GM23338 (cell line): ENCODE measurements around the gene CHRNA4. TPM values are rescaled to one million over a fixed set of nuclear protein-coding genes. Genes with fewer than 3 reads are reported as not detected.
A peak's percentile ranks its signal among the peaks of the same experiment; 100 is the strongest.

Experiments
- ATAC-seq: fragments of 200-7000 bp; cut with Tn5 transposase; 3 replicates; pipeline ENCODE4 v1.9.1; 2020
- DNase-seq: peaks from one replicate; pipeline ENCODE4 v3.0.0-alpha.2; 2015; ENCODE audit warnings: low spot score
- H2AFZ ChIP-seq: fragments of 200-600 bp; sonication (generic); 2 replicates; pipeline ENCODE4 v1.8.0; 2016; ENCODE audit warnings: antibody characterized with exemption, mild to moderate bottlenecking, moderate library complexity
- H3F3A ChIP-seq: fragments of 200-600 bp; sonication (generic); replicated peaks from 2 replicates; pipeline ENCODE4 v1.8.0; 2017; ENCODE audit warnings: antibody characterized with exemption, mixed run types, low read depth
- H3K27ac ChIP-seq: fragments of 200-600 bp; sonication (generic); 2 replicates; pipeline ENCODE4 v1.6.1; 2016; ENCODE audit warnings: low read depth
- H3K27me3 ChIP-seq: fragments of 200-600 bp; sonication (generic); 2 replicates; pipeline ENCODE4 v1.8.0; 2016; ENCODE audit warnings: mild to moderate bottlenecking, mixed run types, moderate library complexity; ENCODE audit not compliant: insufficient read depth
- H3K36me3 ChIP-seq: fragments of 200-600 bp; sonication (generic); 2 replicates; pipeline ENCODE4 v1.8.0; 2016; ENCODE audit warnings: mild to moderate bottlenecking; ENCODE audit not compliant: insufficient read depth
- H3K4me1 ChIP-seq: fragments of 200-600 bp; sonication (generic); 2 replicates; pipeline ENCODE4 v1.8.0; 2016; ENCODE audit warnings: mild to moderate bottlenecking, moderate library complexity; ENCODE audit not compliant: insufficient read depth
- H3K4me2 ChIP-seq: fragments of 200-600 bp; sonication (generic); 2 replicates; pipeline ENCODE4 v1.7.1; 2017; ENCODE audit warnings: mixed run types
- H3K4me3 ChIP-seq: fragments of 200-600 bp; sonication (generic); 2 replicates; pipeline ENCODE4 v1.6.1; 2016; ENCODE audit warnings: mixed run types
- H3K79me2 ChIP-seq: fragments of 200-600 bp; sonication (generic); replicated peaks from 2 replicates; pipeline ENCODE4 v1.8.0; 2017; ENCODE audit warnings: mild to moderate bottlenecking; ENCODE audit not compliant: insufficient read depth
- H3K9me2 ChIP-seq: fragments of 200-600 bp; sonication (generic); 2 replicates; pipeline ENCODE4 v1.8.0; 2017; ENCODE audit not compliant: insufficient read depth
- H4K20me1 ChIP-seq: fragments of 200-600 bp; sonication (generic); replicated peaks from 2 replicates; pipeline ENCODE4 v1.8.0; 2017; ENCODE audit warnings: mild to moderate bottlenecking; ENCODE audit not compliant: insufficient read depth
- H3K27ac Mint-ChIP-seq: 2 replicates; pipeline ENCODE4 v1.8.0; 2020; ENCODE audit warnings: inconsistent platforms, mild to moderate bottlenecking, moderate library complexity, mixed read lengths
- H3K27me3 Mint-ChIP-seq: 3 replicates; pipeline ENCODE4 v1.8.0; 2022; ENCODE audit warnings: low read depth, mild to moderate bottlenecking, moderate library complexity, mixed read lengths, inconsistent platforms; ENCODE audit not compliant: insufficient read depth, poor library complexity
- H3K36me3 Mint-ChIP-seq: 3 replicates; pipeline ENCODE4 v1.8.0; 2021; ENCODE audit warnings: low read depth, mild to moderate bottlenecking, inconsistent platforms, moderate library complexity, mixed read lengths
- H3K4me1 Mint-ChIP-seq: 3 replicates; pipeline ENCODE4 v1.8.0; 2020; ENCODE audit warnings: mild to moderate bottlenecking, inconsistent platforms, mixed read lengths
- H3K4me3 Mint-ChIP-seq: 3 replicates; pipeline ENCODE4 v1.8.0; 2021; ENCODE audit warnings: moderate library complexity, mild to moderate bottlenecking, inconsistent platforms, mixed read lengths
- H3K9me3 Mint-ChIP-seq: 3 replicates; pipeline ENCODE4 v1.8.0; 2020; ENCODE audit warnings: moderate library complexity, mild to moderate bottlenecking, inconsistent platforms, mixed read lengths
- CREB1 ChIP-seq: fragments of 250-450 bp; sonication (Bioruptor Pico); IDR thresholded peaks from 2 replicates; pipeline ENCODE4 v1.5.0; 2020; ENCODE audit warnings: low read depth, mild to moderate bottlenecking, moderate library complexity
- CTCF ChIP-seq, 2 experiments: fragments of 200-600 bp in 1 of 2; sonication (generic) in 1 of 2; conservative IDR thresholded peaks; 2 replicates each; pipeline versions ENCODE4 v1.5.1 to v1.6.1; 2016 to 2017; ENCODE audit warnings: antibody characterized with exemption in 2 of 2, low read depth in 2 of 2, mild to moderate bottlenecking in 2 of 2, moderate library complexity in 1 of 2
- ETS1 ChIP-seq: IDR thresholded peaks from 2 replicates; pipeline ENCODE4 v1.6.1; 2016; ENCODE audit warnings: antibody characterized with exemption
- EZH2 ChIP-seq: fragments of 200-600 bp; sonication (generic); IDR thresholded peaks from one replicate; pipeline ENCODE4 v1.8.0; 2017; ENCODE audit warnings: antibody characterized with exemption, mild to moderate bottlenecking, low read depth; ENCODE audit not compliant: unreplicated experiment
- EZH2phosphoT487 ChIP-seq: fragments of 200-600 bp; sonication (generic); IDR thresholded peaks from one replicate; pipeline ENCODE4 v1.8.1; 2018; ENCODE audit warnings: antibody characterized with exemption; ENCODE audit not compliant: unreplicated experiment
- JUNB ChIP-seq: IDR thresholded peaks from one replicate; pipeline ENCODE4 v1.6.1; 2016; ENCODE audit warnings: antibody characterized with exemption; ENCODE audit not compliant: unreplicated experiment
- NANOG ChIP-seq: IDR thresholded peaks from 2 replicates; pipeline ENCODE4 v1.6.1; 2016; ENCODE audit warnings: antibody characterized with exemption, borderline replicate concordance
- REST ChIP-seq: IDR thresholded peaks from one replicate; pipeline ENCODE4 v1.6.1; 2018; ENCODE audit warnings: antibody characterized with exemption; ENCODE audit not compliant: unreplicated experiment
- STAT1 ChIP-seq: IDR thresholded peaks from one replicate; pipeline ENCODE4 v1.6.1; 2016; ENCODE audit warnings: antibody characterized with exemption; ENCODE audit not compliant: unreplicated experiment
- ZNF114 ChIP-seq: fragments of 250-450 bp; sonication (Bioruptor Pico); IDR thresholded peaks from 2 replicates; pipeline ENCODE4 v1.5.0; 2020; ENCODE audit warnings: mild to moderate bottlenecking, moderate library complexity
- ZNF462 ChIP-seq: fragments of 250-450 bp; sonication (Bioruptor Pico); IDR thresholded peaks from 2 replicates; pipeline ENCODE4 v1.5.0; 2020; ENCODE audit warnings: mild to moderate bottlenecking, moderate library complexity
- polyA plus RNA-seq: library from polyadenylated mRNA; unstranded; fragments of >200 nt; fragmentation: Nextera tagmentation; extraction: Ambion mirVana; gene quantifications from 2 replicates; pipeline ENCODE4 v1.2.1, GENCODE V29; 2016
- total RNA-seq: library from RNA; depleted of rRNA; stranded (reverse); fragments of >200 nt; shearing (Covaris generic); gene quantifications from 2 replicates; pipeline ENCODE4 v1.2.3, GENCODE V29; 2014

Gene CHRNA4
- total and polyA plus RNA-seq, 2 experiments from 2014 or later: 2.7 to 3.9 TPM

- H3K9me2 ChIP-seq: no peaks in the 10 kb centered on the region
- H3K4me3 ChIP-seq: no peak overlapping the region
- peak overlapping the region; percentile 76 for H2AFZ ChIP-seq
- Mint-ChIP-seq H3K4me3 (no peak overlapping the region; the same call in 2 of the 3 replicates), H3K4me1 (peaks cover 8% of the 10 kb centered on the region), H3K9me3 (no peaks in the 10 kb centered on the region; the same call in 2 of the 3 replicates), H3K27me3 (peaks cover 8% of the 10 kb centered on the region), H3K36me3 (no peaks in the 10 kb centered on the region; the same call in 2 of the 3 replicates), H3K27ac (peak overlapping the region; percentile 28; the same call in 1 of the 2 replicates)
- no peaks in the 10 kb centered on the region for H4K20me1 ChIP-seq
- no peak overlapping the region for H3K27ac ChIP-seq
- DNase-seq (no peak), ATAC-seq (peak; percentile 24)
- H3F3A ChIP-seq: no peaks in the 10 kb centered on the region
- H3K4me1 ChIP-seq: no peaks in the 10 kb centered on the region
- TF ChIP-seq JUNB (no peak), ETS1 (no peak), CTCF (conservative IDR thresholded peaks at IDR 0.05; ENCODE audit: low read depth in 2 of 2) (no peak), CREB1 (no peak), EZH2phosphoT487 (no peak), STAT1 (no peak), EZH2 (no peak), REST (no peak), ZNF462 (CRISPR knock-in tag) (no peak), NANOG (no peak), ZNF114 (no peak)
- H3K36me3 ChIP-seq: no peaks in the 10 kb centered on the region
- H3K4me2 ChIP-seq: no peak overlapping the region
- no peaks in the 10 kb centered on the region for H3K27me3 ChIP-seq
- H3K79me2 ChIP-seq: no peaks in the 10 kb centered on the region
Measured at GRCh38 chr20:63322933-63323273, 38.2 kb downstream of the CHRNA4 start.
